DLD1 (cell line): Measurements from ENCODE around the gene PPM1H.

Experiments
- in situ Hi-C: cut with HindIII; loops from 2 replicates; pipeline ENCODE4 v1.10.0; 2017; ENCODE audit warnings: low sequenced_read_pairs

PPM1H gene

GRCh38 chr12:62598846-62599245 lies 336.1 kb downstream of the PPM1H start:
- in situ Hi-C loops: no loop called here

- in situ Hi-C loops: no loop called here
Observed at GRCh38 chr12:62597253-62597652, 337.7 kb downstream of the PPM1H start.
